ENCODE results near the gene DDX17.

DDX17 gene

GRCh38 chr22:38494498-38494897 is 11.6 kb downstream of the DDX17 start:
- ATAC-seq = peak; percentile 53; the same call in 1 of the 3 replicates
- TF ChIP-seq CSDC2 (CRISPR knock-in tag; IDR thresholded peaks at IDR 0.05) = no peak
- no peak for TF ChIP-seq CREB5 (CRISPR knock-in tag; IDR thresholded peaks at IDR 0.05; ENCODE audit: low read depth)
- TF ChIP-seq ESRRG (CRISPR knock-in tag; IDR thresholded peaks at IDR 0.05) = no peak
- TF ChIP-seq ISL1 (CRISPR knock-in tag; IDR thresholded peaks at IDR 0.05) = peak; percentile 28; the same call in 1 of the 2 replicates
- no peak for TF ChIP-seq CSRNP3 (CRISPR knock-in tag; IDR thresholded peaks at IDR 0.05)
- TF ChIP-seq ZFP3 (CRISPR knock-in tag; IDR thresholded peaks at IDR 0.05) = no peak

GRCh38 chr22:38491707-38492348 is 14.3 kb downstream of the DDX17 start:
- no peak for ATAC-seq
- TF ChIP-seq ZNF8 (CRISPR knock-in tag; IDR thresholded peaks at IDR 0.05) (no peak), TOX (CRISPR knock-in tag; IDR thresholded peaks at IDR 0.05; ENCODE audit: borderline replicate concordance) (no peak), CREB5 (CRISPR knock-in tag; IDR thresholded peaks at IDR 0.05; ENCODE audit: low read depth) (no peak), RARB (CRISPR knock-in tag; IDR thresholded peaks at IDR 0.05) (no peak), ESRRG (CRISPR knock-in tag; IDR thresholded peaks at IDR 0.05) (no peak), ARNTL (CRISPR knock-in tag; IDR thresholded peaks at IDR 0.05; ENCODE audit: borderline replicate concordance, low read depth) (no peak), PATZ1 (CRISPR knock-in tag; IDR thresholded peaks at IDR 0.05; ENCODE audit: borderline replicate concordance) (no peak), SNAI2 (CRISPR knock-in tag; IDR thresholded peaks at IDR 0.05) (no peak), ZFP3 (CRISPR knock-in tag; IDR thresholded peaks at IDR 0.05) (no peak), ISL1 (CRISPR knock-in tag; IDR thresholded peaks at IDR 0.05) (no peak), TCF4 (CRISPR knock-in tag; IDR thresholded peaks at IDR 0.05; ENCODE audit: borderline replicate concordance) (no peak), GLIS3 (CRISPR knock-in tag; IDR thresholded peaks at IDR 0.05) (no peak), CSRNP3 (CRISPR knock-in tag; IDR thresholded peaks at IDR 0.05) (no peak), ZNF565 (CRISPR knock-in tag; conservative IDR thresholded peaks at IDR 0.05; ENCODE audit: low read depth) (no peak), ZC3H10 (CRISPR knock-in tag; IDR thresholded peaks at IDR 0.05) (no peak), ZFP30 (CRISPR knock-in tag; IDR thresholded peaks at IDR 0.05) (no peak), OSR1 (CRISPR knock-in tag; IDR thresholded peaks at IDR 0.05) (no peak), TSHZ2 (CRISPR knock-in tag; IDR thresholded peaks at IDR 0.05) (no peak)

GRCh38 chr22:38490915-38491314 is 15.2 kb downstream of the DDX17 start:
- ATAC-seq = no peak
- no peak for TF ChIP-seq ZNF70 (CRISPR knock-in tag; IDR thresholded peaks at IDR 0.05)
- no peak for TF ChIP-seq OSR1 (CRISPR knock-in tag; IDR thresholded peaks at IDR 0.05)
- no peak for TF ChIP-seq PATZ1 (CRISPR knock-in tag; IDR thresholded peaks at IDR 0.05; ENCODE audit: borderline replicate concordance)
- no peak for TF ChIP-seq GLIS3 (CRISPR knock-in tag; IDR thresholded peaks at IDR 0.05)
- no peak for TF ChIP-seq POU6F1 (CRISPR knock-in tag; IDR thresholded peaks at IDR 0.05; ENCODE audit: borderline replicate concordance, low read depth)
- no peak for TF ChIP-seq CREB5 (CRISPR knock-in tag; IDR thresholded peaks at IDR 0.05; ENCODE audit: low read depth)
- no peak for TF ChIP-seq ZNF8 (CRISPR knock-in tag; IDR thresholded peaks at IDR 0.05)
- TF ChIP-seq ESRRG (CRISPR knock-in tag; IDR thresholded peaks at IDR 0.05) = no peak
- TF ChIP-seq ZC3H10 (CRISPR knock-in tag; IDR thresholded peaks at IDR 0.05) = no peak
- no peak for TF ChIP-seq ZFP30 (CRISPR knock-in tag; IDR thresholded peaks at IDR 0.05)

Measured in SK-N-SH treated with all-trans-retinoic acid at 6 μM for 48 hours (cell line).